ENCODE data around the gene NR5A1.

The NR5A1 gene

DNA sequence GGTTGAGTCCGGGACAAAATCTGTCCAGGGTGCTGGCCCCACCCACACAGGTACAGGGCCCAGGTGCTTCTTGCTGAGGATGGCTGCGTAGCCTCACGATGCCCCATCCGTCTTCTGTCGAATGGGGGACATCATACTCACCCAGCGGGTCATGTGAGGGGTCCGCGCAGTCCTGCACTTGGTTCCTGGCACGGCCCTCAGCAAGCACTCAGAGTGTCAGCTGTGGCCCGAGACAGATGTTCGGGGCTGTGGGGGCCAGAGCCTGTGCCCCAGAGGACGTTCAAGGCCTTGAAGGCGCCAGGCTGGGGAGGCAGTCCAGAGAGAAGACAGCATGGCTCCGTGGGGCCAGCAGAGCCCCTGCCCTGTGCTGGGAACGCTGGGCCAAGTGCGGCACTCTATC, 27.8 kb downstream of the NR5A1 start:
- DNase-seq: no peak

DNA sequence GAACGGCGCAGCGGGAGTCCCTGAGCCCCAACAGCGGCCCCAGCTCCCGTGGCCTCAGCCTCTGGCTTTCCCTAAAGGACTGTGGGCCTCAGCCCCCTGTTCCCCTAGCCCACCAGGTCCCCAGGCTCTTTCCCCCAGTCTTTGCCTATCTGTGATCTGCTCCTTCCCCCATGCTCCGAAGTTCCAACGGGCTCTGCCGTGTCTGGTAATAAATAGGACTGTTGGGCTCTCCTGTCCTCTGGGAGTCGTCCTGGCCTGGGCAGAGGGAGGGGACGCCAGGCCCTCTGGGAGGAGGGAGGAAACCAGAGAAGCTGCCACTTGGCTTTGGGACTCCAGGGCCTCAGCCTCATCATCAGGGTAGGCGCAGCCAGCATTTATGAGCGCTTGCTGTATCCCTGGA, 28.8 kb downstream of the NR5A1 start:
- DNase-seq: no peak

DNA sequence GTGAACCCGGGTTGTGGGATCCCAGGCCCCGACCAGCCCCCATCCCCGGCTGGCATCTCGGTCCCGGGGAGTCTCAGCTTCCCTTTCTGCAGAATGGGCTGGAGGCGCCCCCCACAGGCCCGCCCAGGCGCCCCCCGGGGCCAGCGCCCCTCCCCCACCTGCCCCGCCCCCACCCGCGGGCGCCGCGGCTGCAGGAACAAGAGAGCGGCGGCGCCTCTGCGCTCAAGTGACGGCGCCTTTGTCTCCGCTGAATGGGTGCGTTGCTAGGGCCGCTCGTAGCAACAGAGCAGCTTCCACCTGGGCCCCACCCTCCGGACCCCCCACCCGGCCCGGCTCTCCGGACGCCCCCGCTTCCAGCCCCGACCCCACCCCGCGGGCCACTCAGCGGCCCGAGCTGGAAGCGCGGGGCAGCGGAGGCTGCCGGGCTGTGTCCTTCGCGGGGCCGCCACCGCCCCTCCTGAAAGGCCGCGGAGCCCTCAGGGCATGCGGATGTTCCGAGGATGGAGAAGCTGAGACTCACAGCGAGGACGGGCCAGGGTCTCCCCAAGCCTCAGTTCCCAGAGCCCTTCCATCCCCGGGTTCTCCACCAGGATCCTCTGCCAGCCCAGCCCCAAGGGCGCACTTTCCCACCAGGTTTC, 29.4 kb downstream of the NR5A1 start:
- no peak for DNase-seq

GRCh38 chr9:124477211-124477647, 30.0 kb downstream of the NR5A1 start:
- no peak for DNase-seq

- DNase-seq: no peak
Observed at GRCh38 chr9:124475868-124476690, 31.1 kb downstream of the NR5A1 start.

DNA sequence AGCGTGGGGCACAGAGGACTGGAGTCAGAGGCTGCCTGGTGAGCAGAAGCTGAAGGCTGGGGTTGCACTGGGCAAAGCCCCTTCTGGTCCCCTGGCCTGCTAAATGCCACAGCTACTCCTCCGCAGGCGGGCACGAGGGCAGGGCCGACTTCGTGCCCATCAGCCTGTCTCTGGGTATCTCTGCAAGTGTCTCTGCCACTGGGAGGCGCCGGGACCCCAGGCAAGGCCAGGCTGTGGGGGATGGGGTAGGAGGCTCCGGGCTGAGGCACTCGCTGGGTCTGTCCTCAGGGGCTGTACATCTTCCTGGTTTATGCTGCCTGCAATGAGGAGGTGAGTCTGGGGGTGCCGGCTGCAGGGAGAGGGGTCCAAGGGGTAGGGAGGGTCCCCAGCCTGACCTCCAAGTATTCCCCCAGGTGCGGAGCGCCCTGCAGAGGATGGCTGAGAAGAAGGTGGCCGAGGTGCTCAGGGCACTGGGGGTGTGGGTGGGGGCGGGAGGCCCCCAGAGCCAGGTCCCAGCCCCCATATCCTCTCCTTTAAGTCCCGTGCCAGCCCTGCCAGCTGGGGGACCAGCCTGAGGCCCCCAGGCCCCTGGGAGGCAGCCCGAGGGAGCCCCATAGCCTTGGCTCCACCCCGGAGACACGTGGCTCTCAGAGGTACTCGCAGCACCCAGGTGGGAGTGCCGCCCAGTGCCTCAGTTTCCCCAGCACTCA, 31.9 kb downstream of the NR5A1 start:
- no peak for DNase-seq

DNA sequence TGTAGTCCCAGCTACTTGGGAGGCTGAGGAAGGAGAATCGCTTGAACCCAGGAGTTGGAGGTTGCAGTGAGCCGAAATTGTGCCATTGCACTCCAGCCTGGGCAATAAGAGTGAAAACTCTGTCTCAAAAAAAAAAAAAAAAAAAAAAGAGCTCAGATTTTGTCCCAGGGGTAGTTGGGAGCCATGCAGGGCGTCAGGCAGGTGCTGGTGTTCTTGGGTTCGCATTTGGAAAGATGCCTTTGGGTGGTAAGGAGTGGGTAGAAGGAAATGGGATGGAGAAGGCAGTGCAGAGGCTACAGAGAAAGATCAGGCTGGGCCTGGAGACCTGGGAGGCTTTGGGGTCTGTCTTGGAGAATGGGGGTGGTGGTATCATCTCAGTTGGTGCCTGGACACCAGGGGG, 33.0 kb downstream of the NR5A1 start:
- no peak for DNase-seq

- no peak for DNase-seq
Observed at GRCh38 chr9:124473310-124473709, 33.9 kb downstream of the NR5A1 start.

- no peak for DNase-seq
Observed at GRCh38 chr9:124472770-124473169, 34.4 kb downstream of the NR5A1 start.

DNA sequence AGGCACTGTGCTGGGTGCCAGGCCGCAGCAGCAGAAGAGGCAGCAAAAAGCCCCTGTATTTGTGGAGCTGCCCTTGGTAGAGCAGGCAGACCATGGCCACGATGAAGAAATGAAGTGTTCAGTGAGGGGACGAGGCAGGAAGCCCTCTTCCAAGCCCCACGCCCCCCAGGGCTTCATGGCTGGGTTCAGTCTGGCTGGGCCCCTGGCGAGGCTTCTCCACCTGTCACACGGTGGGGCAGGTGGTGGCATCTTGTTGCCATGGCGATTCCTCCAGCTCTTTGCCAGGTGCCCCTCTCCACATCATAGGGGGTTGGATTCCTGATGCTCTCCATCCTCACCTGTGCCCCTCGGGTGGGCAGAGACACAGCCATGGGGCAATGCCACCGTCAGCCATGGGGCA, 35.4 kb downstream of the NR5A1 start:
- no peak for DNase-seq

DNA sequence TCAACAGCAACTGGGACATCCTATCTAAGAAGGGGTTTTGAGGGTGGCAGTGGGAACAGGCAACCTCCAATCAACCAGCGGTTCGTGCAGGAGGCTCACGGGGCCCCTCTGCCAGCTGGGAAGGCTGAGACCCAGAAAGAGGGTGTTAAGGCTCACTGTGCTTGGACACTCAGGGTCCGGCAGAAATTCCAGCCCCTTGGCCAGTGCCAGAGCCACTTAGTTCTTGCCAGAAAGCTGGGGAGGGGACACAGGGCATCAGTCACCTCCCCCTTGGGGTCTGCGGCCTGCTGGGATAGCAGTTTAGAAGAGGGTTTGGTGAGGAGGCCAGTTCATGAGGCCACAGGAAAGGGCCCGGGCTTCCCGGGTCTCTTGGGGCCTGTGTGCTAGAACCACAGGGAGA, 36.5 kb downstream of the NR5A1 start:
- DNase-seq: no peak

- no peak for DNase-seq
Observed at GRCh38 chr9:124470306-124470705, 36.9 kb downstream of the NR5A1 start.

DNA sequence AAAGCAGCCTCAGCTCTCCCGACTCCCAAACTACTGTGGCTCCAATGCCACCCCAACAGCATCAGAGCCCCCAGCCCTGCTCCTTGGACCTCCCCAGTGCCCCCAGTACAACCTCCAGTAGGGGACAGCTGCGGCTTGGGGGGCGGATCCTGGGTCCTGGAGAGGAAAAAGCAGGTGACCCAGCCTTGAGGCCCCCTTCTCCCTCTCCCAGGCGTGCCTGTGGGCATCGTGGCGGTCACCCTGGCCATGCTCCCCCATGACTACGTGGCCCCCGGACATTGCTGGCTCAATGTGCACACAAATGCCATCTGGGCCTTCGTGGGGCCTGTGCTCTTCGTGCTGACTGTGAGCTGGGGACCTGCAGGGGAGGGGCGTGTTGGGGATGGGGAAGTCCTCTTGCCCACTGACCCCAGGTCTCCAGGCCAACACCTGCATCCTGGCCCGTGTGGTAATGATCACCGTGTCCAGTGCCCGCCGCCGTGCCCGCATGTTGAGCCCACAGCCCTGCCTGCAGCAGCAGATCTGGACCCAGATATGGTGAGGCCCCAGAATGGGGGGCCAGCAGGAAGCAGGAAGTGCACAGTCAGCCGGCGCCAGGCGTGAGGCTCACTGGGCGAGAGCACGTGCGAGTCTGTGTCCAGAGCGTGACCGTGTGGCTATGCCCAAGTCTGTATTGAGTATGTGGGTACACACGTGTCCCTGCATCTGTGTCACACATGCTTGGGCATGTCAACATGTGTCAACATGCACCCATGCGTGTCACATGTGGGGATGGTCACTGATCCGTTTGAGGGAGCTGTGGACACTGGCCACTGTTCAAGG, 38.0 kb downstream of the NR5A1 start:
- DNase-seq: no peak

- DNase-seq: no peak
Observed at GRCh38 chr9:124468061-124468740, 39.0 kb downstream of the NR5A1 start.

GRCh38 chr9:124467410-124468060, 39.7 kb downstream of the NR5A1 start:
- DNase-seq: no peak

GRCh38 chr9:124465736-124466135, 41.5 kb downstream of the NR5A1 start:
- no peak for DNase-seq

DNA sequence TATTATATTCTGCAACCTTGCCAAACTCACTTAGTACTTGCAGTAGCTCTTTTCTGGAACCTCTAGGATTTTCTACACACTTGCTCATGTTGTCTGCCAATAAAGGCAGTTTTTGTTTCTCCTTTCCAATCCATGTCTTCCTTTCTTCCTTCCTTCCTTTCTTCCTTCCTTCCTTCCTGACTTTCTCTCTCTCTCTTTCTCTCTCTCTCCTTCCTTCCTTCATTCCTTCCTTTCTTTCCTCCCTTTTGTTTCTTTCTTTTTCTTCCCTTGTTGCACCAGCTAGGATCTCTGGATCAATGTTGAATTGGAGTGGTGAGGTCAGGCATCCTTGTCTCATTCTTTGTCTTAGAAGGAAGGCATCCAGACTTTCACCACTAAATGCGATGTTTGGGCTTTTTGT, 44.5 kb downstream of the NR5A1 start:
- DNase-seq: no peak

DNA sequence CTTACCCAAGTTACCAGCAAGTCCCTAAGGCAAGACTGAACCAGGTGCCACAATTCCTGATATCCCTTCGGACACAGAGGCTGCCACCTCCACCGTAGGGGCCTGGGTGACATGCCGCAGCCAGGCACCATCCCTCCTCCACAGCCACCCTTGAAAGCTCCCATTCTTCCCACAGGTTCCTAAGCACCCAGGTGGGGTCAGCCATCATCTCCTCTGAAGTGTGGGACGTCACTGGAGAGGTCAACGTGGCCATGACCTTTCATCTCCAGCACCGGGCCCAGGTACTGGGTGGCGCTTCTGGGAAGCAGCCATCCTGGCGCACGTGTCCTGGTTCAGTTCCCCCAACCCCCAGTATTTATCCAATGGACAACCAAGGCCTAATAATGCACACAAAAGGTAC, 48.8 kb downstream of the NR5A1 start:
- peak; percentile 7 for DNase-seq

- DNase-seq: peak; percentile 8
Observed at GRCh38 chr9:124457887-124458431, 49.2 kb downstream of the NR5A1 start.

DNA sequence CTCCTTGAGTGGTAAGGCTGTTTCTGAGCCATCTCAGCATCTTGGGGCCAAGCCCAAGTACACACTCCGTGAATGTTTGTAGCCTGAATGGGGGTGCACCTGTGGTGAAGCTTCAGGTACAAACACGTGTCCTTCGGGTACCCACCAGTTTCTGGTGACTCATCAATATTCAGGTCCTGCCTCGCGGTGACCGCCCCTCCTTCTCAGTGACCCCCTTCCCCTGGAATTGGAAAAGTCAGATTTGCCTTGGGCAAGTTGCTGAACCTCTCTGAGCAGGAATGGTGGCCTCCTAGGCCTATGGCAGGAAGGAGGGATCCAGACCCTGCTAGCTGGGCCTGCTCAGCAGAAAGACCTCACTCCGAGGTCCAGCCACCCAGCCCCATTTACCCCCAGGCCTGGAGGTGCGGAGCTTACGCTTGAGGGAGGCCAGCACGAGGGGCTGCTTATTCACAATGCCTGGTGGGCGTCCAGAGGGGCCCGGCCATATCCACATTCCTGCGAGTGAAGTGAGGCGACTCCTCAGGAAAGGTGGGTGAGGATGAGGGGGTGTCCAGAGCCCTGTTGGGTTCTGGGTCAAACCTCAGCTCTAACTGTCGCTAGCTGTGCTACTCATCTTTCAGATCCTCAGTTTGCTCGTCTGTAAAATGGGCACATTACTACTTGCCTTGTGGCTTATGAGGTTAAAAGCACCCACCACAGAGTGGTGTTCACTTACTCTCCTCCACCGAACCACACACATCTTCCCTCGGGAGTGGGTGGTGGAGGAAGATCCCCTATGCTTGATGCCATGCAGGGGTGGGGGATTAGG, 49.9 kb downstream of the NR5A1 start:
- DNase-seq: peak; percentile 8
